K562 (cell line): Measurements from ENCODE around the gene SLX9. TPM values are rescaled to one million over a fixed set of nuclear protein-coding genes. Genes with fewer than 3 reads are reported as not detected.

Source experiments
- ATAC-seq: fragments of 200-7000 bp; cut with Tn5 transposase; 3 replicates; pipeline ENCODE4 v1.9.1; 2020; ENCODE audit warnings: moderate library complexity
- BruUV-seq: library from RNA; stranded (reverse); fragments of 400-500 nt; replicated peaks from 2 replicates; lab custom pipeline; 2021; lab: Mats Ljungman, UMichigan
- CTCF ChIA-PET: fragments of 300-600 bp; formaldehyde crosslinking; extraction: SDS; loops from one replicate; lab custom pipeline; 2021; ENCODE audit warnings: low intra/inter-chr PET ratio; lab: Yijun Ruan, JAX
- POLR2A ChIA-PET: fragments of 300-600, 350-650 bp; sonication (Branson Sonifier 250); formaldehyde crosslinking; extraction: SDS; loops from one replicate; lab custom pipeline; 2021; ENCODE audit warnings: antibody characterized with exemption, inconsistent platforms; lab: Yijun Ruan, JAX
- DNase-seq, 4 experiments: peaks; one replicate each; pipeline versions ENCODE4 v3.0.0 to v3.0.0-alpha.2; 2011 to 2018; ENCODE audit warnings: low spot score in 3 of 4, mixed read lengths in 3 of 4; ENCODE audit errors: extremely low read depth in 1 of 4
- FAIRE-seq: peaks from 2 replicates; lab custom pipeline; 2011; peaks lifted over from hg19 to GRCh38; lab: Jason Lieb, UNC
- H2AFZ ChIP-seq: 2 replicates; pipeline ENCODE4 v1.6.0; 2011; ENCODE audit warnings: low read depth, low read length, control low read depth, inconsistent platforms
- H3K27ac ChIP-seq: fragments of 200-600 bp; 3 replicates; pipeline ENCODE4 v1.8.0; 2011; ENCODE audit warnings: low read depth, mild to moderate bottlenecking, control low read depth, inconsistent platforms, low read length, moderate library complexity, mixed read lengths; ENCODE audit errors: extremely low read depth
- H3K27me3 ChIP-seq, 2 experiments: fragments of 300-600 bp in 1 of 2; 2 replicates in 1 of 2; 3 replicates in 1 of 2; pipeline versions ENCODE4 v1.6.0 to v1.8.0; 2011; ENCODE audit warnings: inconsistent platforms in 2 of 2, low read length in 2 of 2, mild to moderate bottlenecking in 1 of 2, mixed read lengths in 1 of 2, moderate library complexity in 1 of 2; ENCODE audit not compliant: control insufficient read depth in 2 of 2, insufficient read depth in 2 of 2
- H3K36me3 ChIP-seq: fragments of 300-600 bp; 3 replicates; pipeline ENCODE4 v1.8.0; 2011; ENCODE audit warnings: mild to moderate bottlenecking, low read length, inconsistent platforms; ENCODE audit not compliant: control insufficient read depth, insufficient read depth
- H3K4me1 ChIP-seq, 2 experiments: fragments of 200-600 bp in 1 of 2; replicated peaks in 1 of 2; 2 replicates in 1 of 2; 3 replicates in 1 of 2; pipeline versions ENCODE4 v1.5.1 to v1.8.0; 2011; ENCODE audit warnings: inconsistent platforms in 2 of 2, low read length in 2 of 2, mild to moderate bottlenecking in 1 of 2, mixed read lengths in 1 of 2, moderate library complexity in 1 of 2; ENCODE audit not compliant: control insufficient read depth in 2 of 2, insufficient read depth in 2 of 2
- H3K4me2 ChIP-seq: 2 replicates; pipeline ENCODE4 v1.6.1; 2011; ENCODE audit warnings: low read length, control low read depth, inconsistent platforms, mixed read lengths; ENCODE audit not compliant: insufficient read depth
- H3K4me3 ChIP-seq: fragments of 200-600 bp; sonication (generic), shearing (Covaris generic); 2 replicates; pipeline ENCODE4 v1.5.1; 2016; ENCODE audit warnings: control low read depth, inconsistent platforms
- H3K79me2 ChIP-seq: fragments of 200-600 bp; 3 replicates; pipeline ENCODE4 v1.8.0; 2011; ENCODE audit warnings: low read length, inconsistent platforms; ENCODE audit not compliant: control insufficient read depth, insufficient read depth
- H3K9ac ChIP-seq, 2 experiments: 2 replicates each; pipeline versions ENCODE4 v1.6.0 to v1.6.1; 2011; ENCODE audit warnings: low read depth in 2 of 2, low read length in 2 of 2, control low read depth in 1 of 2, inconsistent platforms in 1 of 2, mild to moderate bottlenecking in 1 of 2, mixed read lengths in 1 of 2; ENCODE audit not compliant: insufficient read depth in 1 of 2
- H3K9me1 ChIP-seq: one replicate; pipeline ENCODE4 v1.6.0; 2011; ENCODE audit warnings: inconsistent platforms, mild to moderate bottlenecking, low read length, moderate library complexity; ENCODE audit not compliant: control insufficient read depth, insufficient read depth
- H3K9me3 ChIP-seq: replicated peaks from 2 replicates; pipeline ENCODE4 v1.5.1; 2011; ENCODE audit warnings: low read depth, low read length, inconsistent platforms; ENCODE audit not compliant: control insufficient read depth, insufficient read depth
- H4K20me1 ChIP-seq: replicated peaks from 2 replicates; pipeline ENCODE4 v1.6.1; 2011; ENCODE audit warnings: low read length, inconsistent platforms, mixed read lengths; ENCODE audit not compliant: control insufficient read depth, insufficient read depth
- GTF3C2 ChIP-seq: IDR thresholded peaks from 3 replicates; pipeline ENCODE4 v1.6.1; 2011; ENCODE audit warnings: borderline replicate concordance, mild to moderate bottlenecking, moderate library complexity; ENCODE audit not compliant: insufficient read length; ENCODE audit errors: extremely low read depth
- HMGN3 ChIP-seq: IDR thresholded peaks from 2 replicates; pipeline ENCODE4 v1.6.1; 2011; ENCODE audit warnings: borderline replicate concordance, low read depth, mild to moderate bottlenecking, mixed read lengths, low read length; ENCODE audit not compliant: insufficient read length; ENCODE audit errors: extremely low read depth
- KLF13 ChIP-seq: fragments of 450-650 bp; IDR thresholded peaks from 2 replicates; pipeline ENCODE4 v1.6.1; 2016; ENCODE audit warnings: missing genetic modification characterization, low read depth, mild to moderate bottlenecking, missing compliant biosample characterization, moderate library complexity, borderline replicate concordance
- MAX ChIP-seq: sonication (generic); formaldehyde crosslinking; IDR thresholded peaks from 2 replicates; pipeline ENCODE4 v1.9.0; 2022; ENCODE audit warnings: mild to moderate bottlenecking, missing genetic modification reagents
- NR2C1 ChIP-seq, 2 experiments: fragments of 450-650 bp; IDR thresholded peaks; 2 replicates each; pipeline ENCODE4 v1.6.1; 2017; ENCODE audit warnings: mild to moderate bottlenecking in 2 of 2, antibody characterized with exemption in 1 of 2, inconsistent platforms in 1 of 2, missing compliant biosample characterization in 1 of 2, missing genetic modification characterization in 1 of 2
- U2AF1 ChIP-seq: fragments of 200-400 bp; formaldehyde crosslinking; optimal IDR thresholded peaks from 2 replicates; pipeline ENCODE3; 2017; ENCODE audit warnings: mild to moderate bottlenecking, low read depth, low read length, moderate library complexity
- USF2 ChIP-seq: sonication (generic); formaldehyde crosslinking; IDR thresholded peaks from 2 replicates; pipeline ENCODE4 v1.5.0; 2020; ENCODE audit warnings: missing genetic modification reagents
- WGBS: fragments of 100-300 bp; shearing (Covaris generic); methylation state at CpG from one replicate; pipeline ENCODE4 v1.1.6; 2016; ENCODE audit warnings: low coverage, mixed read lengths; ENCODE audit not compliant: insufficient coverage; ENCODE audit errors: missing lambda C conversion rate; 5-methylcytosine and 5-hydroxymethylcytosine counted together
- in situ Hi-C: fragments of 300-500 bp; cut with MboI; formaldehyde crosslinking; loops from 4 replicates; pipeline ENCODE4 v1.15.0; 2018; ENCODE audit warnings: inconsistent platforms, mixed read lengths
- intact Hi-C: fragments of 100-400 bp; cut with micrococcal nuclease; formaldehyde crosslinking; loops from 2 replicates; pipeline ENCODE4 v1.14.2; 2022
- polyA plus RNA-seq, 8 experiments: library from polyadenylated mRNA; depleted of rRNA in 4 of 8; stranded (reverse) in 5 of 8; unstranded in 3 of 8; fragments of >200 nt; fragmentation: Nextera tagmentation in 2 of 8; fragmentation: Illumina TruSeq in 1 of 8; extraction: Ambion mirVana in 2 of 8; extraction: Trizol in 1 of 8; gene quantifications; 2 replicates each; pipeline versions ENCODE4 v1.2.1 to v1.2.3, GENCODE V29; 2011 to 2014; ENCODE audit warnings: inconsistent platforms in 1 of 8, missing spikeins in 1 of 8
- total RNA-seq, 7 experiments: library from RNA; depleted of rRNA in 6 of 7; stranded (reverse); fragments of >200 nt in 6 of 7; fragmentation: Illumina TruSeq in 2 of 7; extraction: Trizol in 2 of 7; gene quantifications; 2 replicates each; pipeline versions ENCODE4 v1.2.1 to v1.2.3, GENCODE V29; 2011 to 2021; ENCODE audit warnings: low replicate concordance in 1 of 7

SLX9 gene
- total and polyA plus RNA-seq, 9 of the 15 experiments (the other 6 are each of a cell fraction or from before 2014, with no cell fraction given) = 1.2 to 75.5 (median 16.5) TPM

GRCh38 chr21:45015469-45015860 is 75.6 kb downstream of the SLX9 start:
- CTCF ChIA-PET = no interaction called here
- TF ChIP-seq U2AF1 = no peak
- no peak for TF ChIP-seq GTF3C2
- peak; percentile 27; the same call in 1 of the 2 replicates for TF ChIP-seq MAX (CRISPR knock-in tag)
- no peak for TF ChIP-seq KLF13 (tag)
- TF ChIP-seq HMGN3 = no peak
- 0 out of 2 replicates have a peak, but pooled peaks have one; percentile 5 for TF ChIP-seq USF2
- no peak for TF ChIP-seq NR2C1 (IDR thresholded peaks at IDR 0.05)
- no peak for TF ChIP-seq NR2C1 (tag; IDR thresholded peaks at IDR 0.05)
- Histone ChIP-seq H3K79me2 (no peaks in the 10 kb centered on the region), H4K20me1 (no peaks in the 10 kb centered on the region; the same call in 1 of the 2 replicates), H3K9me3 (no peaks in the 10 kb centered on the region), H3K36me3 (no peaks in the 10 kb centered on the region), H3K27me3 (peaks cover 57 to 90% of the 10 kb centered on the region in 2 experiments), H3K4me1 (peaks cover 0 to 54% of the 10 kb centered on the region in 2 experiments; a peak in 2 of 5 replicates), H3K9me1 (no peaks in the 10 kb centered on the region), H3K27ac (no peak overlapping the region), H3K4me2 (no peak overlapping the region), H3K4me3 (no peak overlapping the region), H3K9ac (no peak overlapping the region), H2AFZ (no peak overlapping the region)
- DNase-seq (no peak), FAIRE-seq (no peak), ATAC-seq (peak; percentile 15; the same call in 1 of the 3 replicates)
- in situ Hi-C loops = no loop called here
- POLR2A ChIA-PET = interaction anchor here (0.6 to 1.0 kb wide), 3 partner anchors 8 to 276 kb away, joined by 3 read pairs; no protein-coding TSS in a partner anchor
- BruUV-seq = no TSS peak
- 4% methylated on average over 10 of the region's 11 CpGs for WGBS
- intact Hi-C loops = loop anchor here (10.0 kb wide), 1 partner anchor 119 kb away; no protein-coding TSS in a partner anchor
